Keratinocyte (primary cell): Measurements from ENCODE around the gene BAIAP3. TPM values are rescaled to one million over a fixed set of nuclear protein-coding genes. Genes with fewer than 3 reads are reported as not detected.

ENCODE experiments used
- DNase-seq: peaks from one replicate; pipeline ENCODE4 v3.0.0-alpha.2; 2011; ENCODE audit warnings: low read depth, missing footprints, low spot score
- FAIRE-seq: peaks from 2 replicates; lab custom pipeline; 2011; peaks lifted over from hg19 to GRCh38; lab: Jason Lieb, UNC
- H2AFZ ChIP-seq: 2 replicates; pipeline ENCODE4 v1.6.0; 2012; ENCODE audit warnings: low read length, control low read depth, inconsistent platforms; ENCODE audit not compliant: control insufficient read depth
- H3K27ac ChIP-seq: 2 replicates; pipeline ENCODE4 v1.5.1; 2011; ENCODE audit warnings: low read length; ENCODE audit not compliant: control insufficient read depth, insufficient read depth
- H3K27me3 ChIP-seq: 3 replicates; pipeline ENCODE4 v1.6.0; 2011; ENCODE audit warnings: low read length; ENCODE audit not compliant: control insufficient read depth, insufficient read depth; ENCODE audit errors: extremely low read depth
- H3K36me3 ChIP-seq, 2 experiments: 2 replicates in 1 of 2; 3 replicates in 1 of 2; pipeline ENCODE4 v1.5.1; 2011; ENCODE audit warnings: low read length in 2 of 2, mild to moderate bottlenecking in 1 of 2; ENCODE audit not compliant: control insufficient read depth in 2 of 2, insufficient read depth in 2 of 2; ENCODE audit errors: extremely low read depth in 1 of 2
- H3K4me1 ChIP-seq: 3 replicates; pipeline ENCODE4 v1.5.1; 2011; ENCODE audit warnings: low read length; ENCODE audit not compliant: control insufficient read depth, insufficient read depth; ENCODE audit errors: extremely low read depth
- H3K4me2 ChIP-seq: 3 replicates; pipeline ENCODE4 v1.6.0; 2011; ENCODE audit warnings: low read depth, low read length; ENCODE audit not compliant: control insufficient read depth, insufficient read depth; ENCODE audit errors: extremely low read depth
- H3K4me3 ChIP-seq, 3 experiments: fragments of 200-600 bp in 1 of 3; sonication (generic) in 1 of 3; 2 replicates in 2 of 3; 3 replicates in 1 of 3; pipeline ENCODE4 v1.5.1; 2011 to 2016; ENCODE audit warnings: low read length in 3 of 3, mild to moderate bottlenecking in 3 of 3, control low read depth in 2 of 3, inconsistent platforms in 1 of 3, low read depth in 1 of 3, mixed read lengths in 1 of 3, mixed run types in 1 of 3, moderate library complexity in 1 of 3; ENCODE audit not compliant: control insufficient read depth in 2 of 3, insufficient read depth in 2 of 3; ENCODE audit errors: extremely low read depth in 1 of 3
- H3K79me2 ChIP-seq: 2 replicates; pipeline ENCODE4 v1.6.0; 2012; ENCODE audit warnings: low read length; ENCODE audit not compliant: control insufficient read depth, insufficient read depth
- H3K9ac ChIP-seq: 3 replicates; pipeline ENCODE4 v1.6.0; 2011; ENCODE audit warnings: low read length; ENCODE audit not compliant: control insufficient read depth, insufficient read depth; ENCODE audit errors: extremely low read depth
- H3K9me1 ChIP-seq: 3 replicates; pipeline ENCODE4 v1.6.0; 2011; ENCODE audit warnings: low read length; ENCODE audit not compliant: control insufficient read depth, insufficient read depth; ENCODE audit errors: extremely low read depth
- H3K9me3 ChIP-seq: 2 replicates; pipeline ENCODE4 v1.5.1; 2012; ENCODE audit warnings: low read depth, low read length; ENCODE audit not compliant: control insufficient read depth
- H4K20me1 ChIP-seq: 3 replicates; pipeline ENCODE4 v1.6.0; 2011; ENCODE audit warnings: low read length; ENCODE audit not compliant: control insufficient read depth, insufficient read depth; ENCODE audit errors: extremely low read depth
- CTCF ChIP-seq, 3 experiments: IDR thresholded peaks in 1 of 3; conservative IDR thresholded peaks in 1 of 3; optimal IDR thresholded peaks in 1 of 3; 2 replicates in 2 of 3; 3 replicates in 1 of 3; pipeline versions ENCODE3 to v1.5.1; 2011; ENCODE audit warnings: low read length in 3 of 3, mild to moderate bottlenecking in 3 of 3, moderate library complexity in 2 of 3, control low read depth in 1 of 3, inconsistent platforms in 1 of 3; ENCODE audit not compliant: insufficient read depth in 2 of 3; ENCODE audit errors: extremely low read depth in 1 of 3
- EZH2 ChIP-seq: IDR thresholded peaks from one replicate; pipeline ENCODE4 v1.6.1; 2012; ENCODE audit warnings: inconsistent platforms, mild to moderate bottlenecking, low read length, moderate library complexity
- dilution Hi-C: fragments of 300-500 bp; cut with MboI; formaldehyde crosslinking; loops from one replicate; pipeline ENCODE4 v1.7.0; 2020; ENCODE audit warnings: low sequenced_read_pairs; ENCODE audit not compliant: extremely low pct_ligation_motif_present
- polyA plus RNA-seq, 5 experiments: library from polyadenylated mRNA; depleted of rRNA in 3 of 5; stranded (reverse) in 3 of 5; stranded (forward) in 1 of 5; unstranded in 1 of 5; fragments of >200 nt; gene quantifications; 1 replicate in 1 of 5; 2 replicates in 3 of 5; 3 replicates in 1 of 5; pipeline versions ENCODE4 v1.2.1 to v1.2.3, GENCODE V29; 2011 to 2012; ENCODE audit warnings: missing spikeins in 2 of 5, low read depth in 1 of 5, low replicate concordance in 1 of 5

BAIAP3 gene
- polyA plus RNA-seq, 1 donor (not counting 4 experiments of a cell fraction or from before 2014, with no cell fraction given), result not detected

- Histone ChIP-seq H2AFZ (no peak overlapping the region), H3K36me3 (no peaks in the 10 kb centered on the region), H3K4me1 (no peaks in the 10 kb centered on the region), H3K9me3 (no peaks in the 10 kb centered on the region), H3K27ac (no peak overlapping the region), H3K4me2 (no peak overlapping the region), H3K4me3 (no peak overlapping the region), H3K79me2 (no peaks in the 10 kb centered on the region), H3K9me1 (no peaks in the 10 kb centered on the region), H3K27me3 (peaks cover 35% of the 10 kb centered on the region), H3K9ac (no peak overlapping the region), H4K20me1 (no peaks in the 10 kb centered on the region)
- dilution Hi-C loops, result no loop called here
- no peak for FAIRE-seq
- no peak for DNase-seq
- TF ChIP-seq CTCF (optimal IDR thresholded peaks at IDR 0.05 in 1 of 3, IDR thresholded peaks at IDR 0.05 in 1 of 3, conservative IDR thresholded peaks at IDR 0.05 in 1 of 3; ENCODE audit: extremely low read depth in 1 of 3, insufficient read depth in 2 of 3, low read length in 3 of 3), result no peak
Observed at GRCh38 chr16:1283996-1284616, 49.3 kb upstream of the BAIAP3 start.

- Histone ChIP-seq H3K4me2 (no peak overlapping the region), H2AFZ (no peak overlapping the region), H3K4me1 (no peaks in the 10 kb centered on the region), H3K9me3 (no peaks in the 10 kb centered on the region), H3K36me3 (no peaks in the 10 kb centered on the region), H4K20me1 (no peaks in the 10 kb centered on the region), H3K9ac (no peak overlapping the region), H3K27me3 (peaks cover 47% of the 10 kb centered on the region), H3K79me2 (no peaks in the 10 kb centered on the region), H3K9me1 (no peaks in the 10 kb centered on the region), H3K27ac (no peak overlapping the region), H3K4me3 (no peak overlapping the region)
- TF ChIP-seq EZH2 (no peak), CTCF (optimal IDR thresholded peaks at IDR 0.05 in 1 of 3, IDR thresholded peaks at IDR 0.05 in 1 of 3, conservative IDR thresholded peaks at IDR 0.05 in 1 of 3; ENCODE audit: extremely low read depth in 1 of 3, insufficient read depth in 2 of 3, low read length in 3 of 3) (no peak)
- DNase-seq (no peak), FAIRE-seq (no peak)
- dilution Hi-C loops, result no loop called here
Observed at GRCh38 chr16:1285669-1286512, 47.6 kb upstream of the BAIAP3 start.
